Measurements from ENCODE around the gene IGSF6. TPM values are rescaled to one million over a fixed set of nuclear protein-coding genes. Genes with fewer than 3 reads are reported as not detected.

The IGSF6 gene
- total RNA-seq, 1 donor from 2014 or later, result 0.29 TPM

- H3K27me3 Mint-ChIP-seq, result no peaks in the 10 kb centered on the region
- intact Hi-C loops (cut with micrococcal nuclease), result no loop called here
- DNase-seq, result no peak
- no peak for ATAC-seq (ENCODE audit: low read depth)
- H3K4me1 Mint-ChIP-seq, result peaks cover 14% of the 10 kb centered on the region
- H3K9me3 Mint-ChIP-seq, result no peaks in the 10 kb centered on the region
- no peaks in the 10 kb centered on the region for H3K36me3 Mint-ChIP-seq (ENCODE audit: low read depth)
- TF ChIP-seq CTCF (IDR thresholded peaks at IDR 0.05), result no peak
- no peak overlapping the region for H3K4me3 Mint-ChIP-seq
- H3K27ac Mint-ChIP-seq, result no peak overlapping the region
- CTCF ChIA-PET, result interaction anchor here (2.2 kb wide), 1 partner anchor 120 kb away, joined by 6 read pairs; no protein-coding TSS in a partner anchor
- POLR2A ChIA-PET, result interaction anchor here (1.0 kb wide), 1 partner anchor 9 kb away, joined by 3 read pairs; no protein-coding TSS in a partner anchor
Observed at GRCh38 chr16:21589551-21589950, 62.9 kb downstream of the IGSF6 start.

Other genes with a start within 250 kb of the IGSF6 start
- 53.3 and 59.2 TPM in 2 replicates for gene METTL9, start 53.0 kb downstream of the IGSF6 start, total RNA-seq
- 0.42 and 0.60 TPM in 2 replicates for gene OTOA, start 11.4 kb upstream of the IGSF6 start, total RNA-seq
- 391 and 546 TPM in 2 replicates for gene NPIPB4, start 205.1 kb upstream of the IGSF6 start, total RNA-seq

Measured in activated B cell treated with CpG ODN at 0.5 μM for 24 hours (primary cell).